Endothelial cell of umbilical vein (primary cell): ENCODE data around the gene LURAP1L. TPM values are rescaled to one million over a fixed set of nuclear protein-coding genes. Genes with fewer than 3 reads are reported as not detected.

ENCODE experiments used
- BruUV-seq: library from RNA; stranded (reverse); fragments of 400-500 nt; replicated peaks from 2 replicates; lab custom pipeline; 2021; lab: Mats Ljungman, UMichigan
- CTCF ChIA-PET: fragments of 300-600, 350-600 bp; sonication (Branson Sonifier 250); formaldehyde crosslinking; loops from one replicate; lab custom pipeline; 2021; ENCODE audit warnings: antibody characterized with exemption, inconsistent platforms; lab: Charles Lee
- POLR2A ChIA-PET: fragments of 300-600, 350-600 bp; sonication (Branson Sonifier 250); formaldehyde crosslinking; loops from one replicate; lab custom pipeline; 2021; ENCODE audit warnings: antibody characterized with exemption, inconsistent platforms; lab: Charles Lee
- DNase-seq: peaks from one replicate; pipeline ENCODE4 v3.0.0-alpha.2; 2011; ENCODE audit warnings: low read depth, low spot score
- FAIRE-seq: peaks from 2 replicates; lab custom pipeline; 2011; peaks lifted over from hg19 to GRCh38; lab: Jason Lieb, UNC
- H2AFZ ChIP-seq: 2 replicates; pipeline ENCODE4 v1.6.0; 2012; ENCODE audit warnings: low read depth, low read length, control low read depth, inconsistent platforms
- H3K27ac ChIP-seq: 2 replicates; pipeline ENCODE4 v1.5.1; 2011; ENCODE audit warnings: low read depth, mild to moderate bottlenecking, control low read depth, low read length, moderate library complexity; ENCODE audit not compliant: insufficient read depth
- H3K27me3 ChIP-seq, 2 experiments: 2 replicates each; pipeline versions ENCODE4 v1.6.0 to v1.6.1; 2011; ENCODE audit warnings: low read length in 2 of 2, mixed read lengths in 1 of 2; ENCODE audit not compliant: control insufficient read depth in 2 of 2, insufficient read depth in 2 of 2
- H3K36me3 ChIP-seq, 2 experiments: 2 replicates in 1 of 2; 3 replicates in 1 of 2; pipeline ENCODE4 v1.5.1; 2011; ENCODE audit warnings: low read length in 2 of 2, mild to moderate bottlenecking in 1 of 2, moderate library complexity in 1 of 2; ENCODE audit not compliant: control insufficient read depth in 2 of 2, insufficient read depth in 2 of 2; ENCODE audit errors: extremely low read depth in 1 of 2
- H3K4me1 ChIP-seq: 3 replicates; pipeline ENCODE4 v1.5.1; 2011; ENCODE audit warnings: mild to moderate bottlenecking, low read length; ENCODE audit not compliant: control insufficient read depth, insufficient read depth; ENCODE audit errors: extremely low read depth
- H3K4me2 ChIP-seq: 2 replicates; pipeline ENCODE4 v1.6.1; 2011; ENCODE audit warnings: low read length, control low read depth, mixed read lengths; ENCODE audit not compliant: insufficient read depth
- H3K4me3 ChIP-seq, 3 experiments: fragments of 200-600 bp in 1 of 3; sonication (generic), shearing (Covaris generic) in 1 of 3; replicated peaks in 1 of 3; 2 replicates each; pipeline ENCODE4 v1.5.1; 2011 to 2016; ENCODE audit warnings: control low read depth in 3 of 3, low read length in 3 of 3, mild to moderate bottlenecking in 2 of 3, inconsistent platforms in 1 of 3, low read depth in 1 of 3, moderate library complexity in 1 of 3; ENCODE audit not compliant: insufficient read depth in 1 of 3
- H3K79me2 ChIP-seq: 2 replicates; pipeline ENCODE4 v1.6.0; 2012; ENCODE audit warnings: low read length, inconsistent platforms; ENCODE audit not compliant: control insufficient read depth, insufficient read depth
- H3K9ac ChIP-seq: replicated peaks from 2 replicates; pipeline ENCODE3; 2011; ENCODE audit warnings: low read length, control low read depth; ENCODE audit not compliant: insufficient read depth; ENCODE audit errors: extremely low read depth
- H3K9me1 ChIP-seq: replicated peaks from 3 replicates; pipeline ENCODE4 v1.6.0; 2011; ENCODE audit warnings: mild to moderate bottlenecking, low read length; ENCODE audit not compliant: control insufficient read depth, insufficient read depth; ENCODE audit errors: extremely low read depth
- H3K9me3 ChIP-seq: replicated peaks from 2 replicates; pipeline ENCODE4 v1.5.1; 2012; ENCODE audit warnings: low read length, inconsistent platforms; ENCODE audit not compliant: control insufficient read depth, insufficient read depth
- H4K20me1 ChIP-seq: replicated peaks from 2 replicates; pipeline ENCODE3; 2011; ENCODE audit warnings: mild to moderate bottlenecking, low read length; ENCODE audit not compliant: control insufficient read depth, insufficient read depth; ENCODE audit errors: extremely low read depth
- EZH2 ChIP-seq: IDR thresholded peaks from 2 replicates; pipeline ENCODE4 v1.6.1; 2012; ENCODE audit warnings: borderline replicate concordance, low read depth, mild to moderate bottlenecking, moderate library complexity, low read length, inconsistent platforms; ENCODE audit not compliant: severe bottlenecking
- FOS ChIP-seq: IDR thresholded peaks from 2 replicates; pipeline ENCODE4 v1.6.1; 2011; ENCODE audit warnings: mild to moderate bottlenecking, low read length, moderate library complexity, borderline replicate concordance; ENCODE audit not compliant: insufficient read depth
- GATA2 ChIP-seq: IDR thresholded peaks from 2 replicates; pipeline ENCODE4 v1.7.0; 2011; ENCODE audit warnings: low read depth, mild to moderate bottlenecking, moderate library complexity, mixed read lengths, low read length; ENCODE audit not compliant: insufficient read length, insufficient read depth
- JUN ChIP-seq: IDR thresholded peaks from 2 replicates; pipeline ENCODE4 v1.6.1; 2011; ENCODE audit warnings: borderline replicate concordance, low read depth; ENCODE audit not compliant: insufficient read length, insufficient read depth
- MYC ChIP-seq: IDR thresholded peaks from one replicate; pipeline ENCODE4 v1.6.1; 2011; ENCODE audit warnings: mild to moderate bottlenecking, low read depth, low read length
- POLR2A ChIP-seq: IDR thresholded peaks from 2 replicates; pipeline ENCODE4 v1.6.1; 2012; ENCODE audit warnings: low read depth, mild to moderate bottlenecking, control low read depth, low read length
- POLR2AphosphoS5 ChIP-seq: IDR thresholded peaks from 2 replicates; pipeline ENCODE4 v1.6.1; 2012; ENCODE audit warnings: low read depth, mild to moderate bottlenecking, control low read depth, low read length, moderate library complexity; ENCODE audit not compliant: insufficient read depth
- dilution Hi-C: fragments of 300-500 bp; cut with MboI; formaldehyde crosslinking; loops from one replicate; pipeline ENCODE4 v1.15.0; 2019; ENCODE audit warnings: low sequenced_read_pairs; ENCODE audit not compliant: extremely low pct_ligation_motif_present
- intact Hi-C: fragments of 100-400 bp; cut with micrococcal nuclease; formaldehyde crosslinking; loops from one replicate; pipeline ENCODE4 v1.10.0; 2022
- polyA plus RNA-seq, 4 experiments: library from polyadenylated mRNA; depleted of rRNA in 3 of 4; stranded (reverse) in 3 of 4; unstranded in 1 of 4; fragments of >200 nt; gene quantifications; 2 replicates each; pipeline versions ENCODE4 v1.2.1 to v1.2.3, GENCODE V29; 2011 to 2012; ENCODE audit warnings: missing spikeins in 1 of 4
- total RNA-seq: library from RNA; stranded (reverse); gene quantifications from 2 replicates; pipeline ENCODE4 v1.2.3, GENCODE V29; 2021
- TF ChIP-seq, protein P1 (sequence below): IDR thresholded peaks from 2 replicates; pipeline ENCODE4 v1.6.1; 2011; ENCODE audit not compliant: insufficient read depth, insufficient read length
- TF ChIP-seq, protein P2 (sequence below), 2 donors: IDR thresholded peaks; 1 replicate in 1 of 2; 2 replicates in 1 of 2; pipeline ENCODE4 v1.5.1; 2011; ENCODE audit warnings: low read length in 2 of 2, mild to moderate bottlenecking in 2 of 2, moderate library complexity in 2 of 2, control low read depth in 1 of 2, inconsistent platforms in 1 of 2, low read depth in 1 of 2; ENCODE audit not compliant: insufficient read depth in 1 of 2; ENCODE audit errors: extremely low read depth in 1 of 2

The LURAP1L gene
- total and polyA plus RNA-seq, 2 donors (not counting 3 experiments of a cell fraction or from before 2014, with no cell fraction given), result 1.5 to 3.3 TPM

DNA sequence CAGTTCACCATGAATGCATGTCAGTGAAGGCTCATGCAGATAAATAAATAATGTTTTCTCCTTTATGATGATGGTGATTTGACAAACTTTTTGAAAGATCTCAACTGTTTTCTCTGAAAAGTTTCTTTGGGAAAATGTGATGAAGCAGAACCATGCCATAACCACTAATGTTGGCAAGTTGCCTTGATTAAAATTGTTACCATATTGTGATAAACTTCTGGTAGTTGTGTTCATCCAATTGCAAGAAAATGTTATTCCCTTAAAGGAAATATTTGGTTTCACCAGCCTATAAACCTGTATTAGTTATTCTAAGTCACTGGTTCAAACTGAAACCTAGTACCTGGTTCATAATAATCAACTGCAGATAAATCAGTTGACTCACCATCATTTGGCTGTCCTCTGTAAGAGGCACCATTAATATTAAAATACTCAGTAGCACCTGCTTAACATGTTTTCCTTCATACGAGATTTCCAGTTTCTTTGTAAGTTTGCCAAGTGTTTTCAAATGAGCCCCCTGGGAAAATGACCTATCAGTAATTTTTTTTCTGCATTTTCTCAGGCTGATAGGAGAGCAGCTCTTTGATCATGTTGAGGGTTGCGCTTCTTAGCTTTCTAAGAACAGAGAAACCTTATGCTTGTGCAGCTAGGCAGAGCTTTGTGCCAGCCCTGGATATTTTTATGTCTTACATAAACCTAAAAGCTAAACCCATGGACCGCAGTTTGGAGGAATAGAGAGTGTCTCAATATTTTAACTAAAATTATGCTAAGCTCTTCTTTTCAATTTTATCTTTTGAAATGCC is 88.0 kb downstream of the LURAP1L start:
- H4K20me1 ChIP-seq, result no peaks in the 10 kb centered on the region
- no peaks in the 10 kb centered on the region for H3K79me2 ChIP-seq
- intact Hi-C loops (no loop called here), dilution Hi-C loops (no loop called here)
- no peaks in the 10 kb centered on the region for H3K27me3 ChIP-seq
- no TSS peak for BruUV-seq
- H3K9me1 ChIP-seq, result no peaks in the 10 kb centered on the region
- no peaks in the 10 kb centered on the region for H3K36me3 ChIP-seq
- no peak for TF ChIP-seq FOS
- TF ChIP-seq JUN, result no peak
- TF ChIP-seq, protein P1, sequence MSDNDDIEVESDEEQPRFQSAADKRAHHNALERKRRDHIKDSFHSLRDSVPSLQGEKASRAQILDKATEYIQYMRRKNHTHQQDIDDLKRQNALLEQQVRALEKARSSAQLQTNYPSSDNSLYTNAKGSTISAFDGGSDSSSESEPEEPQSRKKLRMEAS, result no peak
- TF ChIP-seq EZH2, result no peak
- no peak for TF ChIP-seq POLR2A
- TF ChIP-seq GATA2, result no peak
- no peak for TF ChIP-seq POLR2AphosphoS5
- no peak for TF ChIP-seq MYC
- TF ChIP-seq, protein P2, sequence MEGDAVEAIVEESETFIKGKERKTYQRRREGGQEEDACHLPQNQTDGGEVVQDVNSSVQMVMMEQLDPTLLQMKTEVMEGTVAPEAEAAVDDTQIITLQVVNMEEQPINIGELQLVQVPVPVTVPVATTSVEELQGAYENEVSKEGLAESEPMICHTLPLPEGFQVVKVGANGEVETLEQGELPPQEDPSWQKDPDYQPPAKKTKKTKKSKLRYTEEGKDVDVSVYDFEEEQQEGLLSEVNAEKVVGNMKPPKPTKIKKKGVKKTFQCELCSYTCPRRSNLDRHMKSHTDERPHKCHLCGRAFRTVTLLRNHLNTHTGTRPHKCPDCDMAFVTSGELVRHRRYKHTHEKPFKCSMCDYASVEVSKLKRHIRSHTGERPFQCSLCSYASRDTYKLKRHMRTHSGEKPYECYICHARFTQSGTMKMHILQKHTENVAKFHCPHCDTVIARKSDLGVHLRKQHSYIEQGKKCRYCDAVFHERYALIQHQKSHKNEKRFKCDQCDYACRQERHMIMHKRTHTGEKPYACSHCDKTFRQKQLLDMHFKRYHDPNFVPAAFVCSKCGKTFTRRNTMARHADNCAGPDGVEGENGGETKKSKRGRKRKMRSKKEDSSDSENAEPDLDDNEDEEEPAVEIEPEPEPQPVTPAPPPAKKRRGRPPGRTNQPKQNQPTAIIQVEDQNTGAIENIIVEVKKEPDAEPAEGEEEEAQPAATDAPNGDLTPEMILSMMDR (IDR thresholded peaks at IDR 0.05; ENCODE audit: extremely low read depth in 1 of 2, insufficient read depth in 1 of 2, low read depth in 1 of 2, low read length in 2 of 2), result no peak
- ChIA-PET POLR2A (no interaction called here), CTCF (interaction anchor here (1.0 to 1.7 kb wide), 4 partner anchors 10 to 23 kb away, joined by 3 to 5 read pairs (median 4); no protein-coding TSS in a partner anchor)
- DNase-seq, result no peak
- no peak overlapping the region for H2AFZ ChIP-seq
- H3K4me2 ChIP-seq, result no peak overlapping the region
- peaks cover 8% of the 10 kb centered on the region for H3K4me1 ChIP-seq
- H3K27ac ChIP-seq, result no peak overlapping the region
- no peak overlapping the region for H3K9ac ChIP-seq
- FAIRE-seq, result no peak
- no peaks in the 10 kb centered on the region for H3K9me3 ChIP-seq
- H3K4me3 ChIP-seq, result no peak overlapping the region
